Kidney (tissue), 14 donors: Measurements from ENCODE around the gene PLA2R1. TPM values are rescaled to one million over a fixed set of nuclear protein-coding genes. Genes with fewer than 3 reads are reported as not detected.

Source experiments
- DNase-seq, 5 donors: peaks; one replicate each; pipeline ENCODE4 v3.0.0-alpha.2; 2013 to 2020
- FAIRE-seq: peaks from 2 replicates; lab custom pipeline; 2012; peaks lifted over from hg19 to GRCh38; lab: Jason Lieb, UNC
- H3K27ac ChIP-seq, 2 donors: one replicate each; pipeline ENCODE4 v1.7.0; 2013; ENCODE audit warnings: low read depth in 2 of 2, low read length in 2 of 2, inconsistent platforms in 1 of 2
- H3K27me3 ChIP-seq: one replicate; pipeline ENCODE4 v1.7.1; 2013; ENCODE audit warnings: low read length, inconsistent platforms; ENCODE audit not compliant: control insufficient read depth, insufficient read depth
- H3K36me3 ChIP-seq, 3 donors: one replicate each; pipeline versions ENCODE4 v1.7.0 to v1.7.1; 2013; ENCODE audit warnings: low read length in 3 of 3, control low read depth in 1 of 3, inconsistent platforms in 1 of 3; ENCODE audit not compliant: insufficient read depth in 3 of 3, control insufficient read depth in 2 of 3
- H3K4me1 ChIP-seq, 3 donors: one replicate each; pipeline versions ENCODE4 v1.7.0 to v1.7.1; 2013; ENCODE audit warnings: low read length in 3 of 3, inconsistent platforms in 1 of 3, low read depth in 1 of 3; ENCODE audit not compliant: control insufficient read depth in 2 of 3, insufficient read depth in 2 of 3
- H3K4me3 ChIP-seq, 3 donors: one replicate each; pipeline versions ENCODE4 v1.7.0 to v1.8.1; 2013; ENCODE audit warnings: low read length in 3 of 3, control low read depth in 1 of 3, inconsistent platforms in 1 of 3
- H3K9ac ChIP-seq, 3 donors: one replicate each; pipeline versions ENCODE4 v1.7.0 to v1.7.1; 2013; ENCODE audit warnings: low read length in 3 of 3, control low read depth in 1 of 3, inconsistent platforms in 1 of 3
- H3K9me3 ChIP-seq, 3 donors: one replicate each; pipeline versions ENCODE4 v1.7.0 to v1.7.1; 2013; ENCODE audit warnings: low read length in 3 of 3, control low read depth in 1 of 3, inconsistent platforms in 1 of 3; ENCODE audit not compliant: control insufficient read depth in 2 of 3, insufficient read depth in 1 of 3
- CTCF ChIP-seq: IDR thresholded peaks from 3 replicates; pipeline ENCODE4 v1.5.1; 2012; ENCODE audit warnings: mild to moderate bottlenecking, moderate library complexity, borderline replicate concordance; ENCODE audit not compliant: insufficient read depth; ENCODE audit errors: extremely low read depth
- intact Hi-C: fragments of 100-400 bp; cut with DNase I; formaldehyde crosslinking; loops from one replicate; pipeline ENCODE4 v1.11.1; 2022
- polyA plus RNA-seq: library from polyadenylated mRNA; stranded (reverse); fragments of 350-450 nt; fragmentation: Illumina TruSeq; extraction: RNeasy Lipid Tissue Mini Kit (QIAGEN cat#74804); gene quantifications from one replicate; pipeline ENCODE4 v1.2.3, GENCODE V29; 2014; ENCODE audit warnings: low read depth, low replicate concordance; ENCODE audit not compliant: insufficient read depth
- total RNA-seq: library from RNA; stranded (reverse); fragmentation: NEBNext Ultra II Directional; extraction: Animal tissue kit (Norgen Biotek cat#: 25700); gene quantifications from one replicate; pipeline ENCODE4 v1.2.1, GENCODE V29; 2021
- donor health status: control.
- donor health status: control.
- donor health status: control.
- donor health status: control.
- donor health status: control.
- donor health status: DM: yes; HTN: yes; CAD: no.
- donor health status: Normal renal cell carcinoma (clear cell type).

The PLA2R1 gene
- total and polyA plus RNA-seq, 2 donors from 2014 or later: 6.6 to 71.9 TPM

GRCh38 chr2:159897720-159898119 is 164.7 kb downstream of the PLA2R1 start:
- Histone ChIP-seq H3K9ac (no peak overlapping the region), H3K27me3 (no peaks in the 10 kb centered on the region), H3K36me3 (no peaks in the 10 kb centered on the region), H3K4me3 (no peak overlapping the region), H3K4me1 (no peaks in the 10 kb centered on the region), H3K27ac (no peak overlapping the region), H3K9me3 (no peaks in the 10 kb centered on the region)
- intact Hi-C loops: no loop called here
- DNase-seq: no peak
- FAIRE-seq: no peak
- TF ChIP-seq CTCF: no peak

GRCh38 chr2:159897081-159897480 is 165.3 kb downstream of the PLA2R1 start:
- H3K27me3 ChIP-seq: no peaks in the 10 kb centered on the region
- no peaks in the 10 kb centered on the region for H3K4me1 ChIP-seq
- no peaks in the 10 kb centered on the region for H3K36me3 ChIP-seq
- FAIRE-seq: no peak
- no peak for DNase-seq
- no peak overlapping the region for H3K27ac ChIP-seq
- H3K9ac ChIP-seq: no peak overlapping the region
- intact Hi-C loops: no loop called here
- TF ChIP-seq CTCF: no peak
- H3K9me3 ChIP-seq: no peaks in the 10 kb centered on the region
- no peak overlapping the region for H3K4me3 ChIP-seq

GRCh38 chr2:159895258-159896065 is 167.0 kb downstream of the PLA2R1 start:
- no peak for TF ChIP-seq CTCF
- no peak overlapping the region for H3K9ac ChIP-seq
- no peaks in the 10 kb centered on the region for H3K9me3 ChIP-seq
- H3K4me1 ChIP-seq: no peaks in the 10 kb centered on the region
- intact Hi-C loops: no loop called here
- DNase-seq (no peak), FAIRE-seq (no peak)
- H3K4me3 ChIP-seq: no peak overlapping the region
- no peak overlapping the region for H3K27ac ChIP-seq
- H3K27me3 ChIP-seq: no peaks in the 10 kb centered on the region
- H3K36me3 ChIP-seq: no peaks in the 10 kb centered on the region
